DOHH2 (cell line): ENCODE data around the gene MC2R.

ENCODE experiments used
- H3F3A ChIP-seq: fragments of 200-600 bp; sonication (generic), shearing (Covaris generic); 2 replicates; pipeline ENCODE4 v1.6.0; 2016; ENCODE audit warnings: antibody characterized with exemption, mild to moderate bottlenecking; ENCODE audit not compliant: control insufficient read depth, insufficient read depth
- H3K27ac ChIP-seq: fragments of 200-600 bp; sonication (generic); 2 replicates; pipeline ENCODE4 v1.5.1; 2014; ENCODE audit warnings: low read depth, mild to moderate bottlenecking, low read length, moderate library complexity
- H3K27me3 ChIP-seq: fragments of 200-600 bp; sonication (generic); 2 replicates; pipeline ENCODE4 v1.6.1; 2014; ENCODE audit warnings: mild to moderate bottlenecking, low read length, mixed read lengths; ENCODE audit not compliant: control insufficient read depth
- H3K36me3 ChIP-seq: fragments of 200-600 bp; sonication (generic); 2 replicates; pipeline ENCODE4 v1.6.1; 2014; ENCODE audit warnings: mild to moderate bottlenecking, low read length, moderate library complexity, mixed read lengths; ENCODE audit not compliant: control insufficient read depth
- H3K4me1 ChIP-seq: fragments of 200-600 bp; sonication (generic); 2 replicates; pipeline ENCODE4 v1.6.1; 2014; ENCODE audit warnings: mild to moderate bottlenecking, low read length, mixed read lengths; ENCODE audit not compliant: control insufficient read depth
- H3K4me2 ChIP-seq: fragments of 200-600 bp; sonication (generic); 2 replicates; pipeline ENCODE4 v1.6.0; 2014; ENCODE audit warnings: mild to moderate bottlenecking, low read length, moderate library complexity
- H3K4me3 ChIP-seq: fragments of 200-600 bp; sonication (generic); 2 replicates; pipeline ENCODE4 v1.5.1; 2014; ENCODE audit warnings: mild to moderate bottlenecking, low read length, mixed read lengths
- H3K79me2 ChIP-seq: fragments of 200-600 bp; sonication (generic); 2 replicates; pipeline ENCODE4 v1.6.1; 2014; ENCODE audit warnings: mild to moderate bottlenecking, low read length, mixed read lengths; ENCODE audit not compliant: control insufficient read depth
- H3K9me2 ChIP-seq: fragments of 200-600 bp; sonication (generic); replicated peaks from 2 replicates; pipeline ENCODE4 v1.6.1; 2014; ENCODE audit warnings: mild to moderate bottlenecking, low read length, mixed read lengths; ENCODE audit not compliant: control insufficient read depth
- H3K9me3 ChIP-seq: fragments of 200-600 bp; sonication (generic); 2 replicates; pipeline ENCODE4 v1.6.1; 2014; ENCODE audit warnings: antibody characterized with exemption, low read length, mixed read lengths; ENCODE audit not compliant: control insufficient read depth, insufficient read depth
- H4K20me1 ChIP-seq: fragments of 200-600 bp; sonication (generic); 2 replicates; pipeline ENCODE4 v1.6.0; 2014; ENCODE audit warnings: low read depth, mild to moderate bottlenecking, antibody characterized with exemption, low read length, moderate library complexity; ENCODE audit not compliant: control insufficient read depth, insufficient read depth
- EZH2phosphoT487 ChIP-seq: fragments of 200-600 bp; sonication (generic); IDR thresholded peaks from 2 replicates; pipeline ENCODE4 v1.6.1; 2017; ENCODE audit warnings: borderline replicate concordance, mild to moderate bottlenecking, antibody characterized with exemption, low read length, moderate library complexity, mixed read lengths
- TF ChIP-seq, protein P1 (sequence below): fragments of 200-600 bp; sonication (generic); IDR thresholded peaks from one replicate; pipeline ENCODE4 v1.5.1; 2014; ENCODE audit warnings: antibody characterized with exemption, mild to moderate bottlenecking, low read depth, low read length; ENCODE audit not compliant: poor library complexity, severe bottlenecking

The MC2R gene

DNA sequence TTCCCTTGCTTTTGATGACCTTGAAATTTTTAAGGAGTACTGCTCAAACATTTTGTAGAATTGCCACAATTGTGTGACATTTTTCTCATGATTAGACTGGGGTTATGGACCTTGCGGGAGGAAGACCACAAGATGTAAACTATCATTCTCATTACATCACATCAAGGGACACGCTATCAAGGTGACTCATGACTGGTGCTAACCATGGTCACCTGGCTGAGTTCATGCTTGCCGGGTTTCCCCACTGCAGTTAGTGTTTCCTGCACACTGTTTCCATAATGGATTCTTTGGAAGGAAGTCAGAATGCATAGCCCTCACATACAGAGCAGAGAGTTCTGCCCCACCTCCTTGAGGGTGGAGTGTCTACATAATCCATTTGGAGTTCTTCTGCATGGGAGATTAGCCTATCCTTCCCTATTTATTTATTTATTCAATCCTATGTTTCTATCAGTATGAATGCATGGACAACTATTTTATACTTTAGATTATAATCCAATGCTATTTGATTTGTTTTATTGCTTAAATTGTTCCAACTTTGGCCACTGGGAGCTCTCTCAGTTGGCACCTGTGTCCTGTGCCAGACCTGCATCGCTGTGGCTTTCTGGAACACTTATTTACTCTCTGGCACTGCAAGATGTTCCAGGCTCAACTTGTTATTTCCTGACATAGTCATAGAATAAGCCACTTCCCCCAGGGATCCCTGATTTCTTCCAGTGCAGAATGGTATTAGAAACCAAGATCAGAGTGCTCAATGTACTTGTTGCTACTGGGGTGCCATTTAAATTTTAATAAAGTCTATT is 6.0 kb downstream of the MC2R start:
- no peaks in the 10 kb centered on the region for H4K20me1 ChIP-seq
- no peaks in the 10 kb centered on the region for H3K9me3 ChIP-seq
- no peaks in the 10 kb centered on the region for H3K27me3 ChIP-seq
- no peak overlapping the region for H3K27ac ChIP-seq
- no peaks in the 10 kb centered on the region for H3K36me3 ChIP-seq
- H3F3A ChIP-seq = no peaks in the 10 kb centered on the region
- H3K9me2 ChIP-seq = no peaks in the 10 kb centered on the region
- H3K4me2 ChIP-seq = no peak overlapping the region
- no peaks in the 10 kb centered on the region for H3K79me2 ChIP-seq
- no peak overlapping the region for H3K4me3 ChIP-seq
- TF ChIP-seq EZH2phosphoT487 = no peak
- TF ChIP-seq, protein P1, sequence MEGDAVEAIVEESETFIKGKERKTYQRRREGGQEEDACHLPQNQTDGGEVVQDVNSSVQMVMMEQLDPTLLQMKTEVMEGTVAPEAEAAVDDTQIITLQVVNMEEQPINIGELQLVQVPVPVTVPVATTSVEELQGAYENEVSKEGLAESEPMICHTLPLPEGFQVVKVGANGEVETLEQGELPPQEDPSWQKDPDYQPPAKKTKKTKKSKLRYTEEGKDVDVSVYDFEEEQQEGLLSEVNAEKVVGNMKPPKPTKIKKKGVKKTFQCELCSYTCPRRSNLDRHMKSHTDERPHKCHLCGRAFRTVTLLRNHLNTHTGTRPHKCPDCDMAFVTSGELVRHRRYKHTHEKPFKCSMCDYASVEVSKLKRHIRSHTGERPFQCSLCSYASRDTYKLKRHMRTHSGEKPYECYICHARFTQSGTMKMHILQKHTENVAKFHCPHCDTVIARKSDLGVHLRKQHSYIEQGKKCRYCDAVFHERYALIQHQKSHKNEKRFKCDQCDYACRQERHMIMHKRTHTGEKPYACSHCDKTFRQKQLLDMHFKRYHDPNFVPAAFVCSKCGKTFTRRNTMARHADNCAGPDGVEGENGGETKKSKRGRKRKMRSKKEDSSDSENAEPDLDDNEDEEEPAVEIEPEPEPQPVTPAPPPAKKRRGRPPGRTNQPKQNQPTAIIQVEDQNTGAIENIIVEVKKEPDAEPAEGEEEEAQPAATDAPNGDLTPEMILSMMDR = peak; percentile 22
- no peaks in the 10 kb centered on the region for H3K4me1 ChIP-seq

DNA sequence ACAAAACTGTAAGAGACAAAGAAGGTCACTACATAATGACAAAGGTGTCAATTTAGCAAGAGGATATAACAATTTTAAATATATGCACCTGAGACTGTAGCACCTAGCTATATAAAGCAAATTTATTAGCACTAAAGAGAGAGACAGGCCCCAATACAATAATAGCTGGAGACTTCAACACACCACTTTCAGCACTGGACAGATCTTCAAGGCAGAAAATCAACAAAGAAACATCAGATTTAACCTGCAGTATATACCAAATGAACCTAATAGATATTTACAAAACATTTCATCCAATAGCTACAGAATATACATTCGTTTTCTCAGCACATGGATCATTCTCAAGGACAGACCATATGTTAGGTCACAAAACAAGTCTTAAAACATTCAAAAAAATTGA is 14.7 kb downstream of the MC2R start:
- Histone ChIP-seq H3K9me3 (no peaks in the 10 kb centered on the region), H3K4me3 (no peak overlapping the region), H3K9me2 (no peaks in the 10 kb centered on the region), H4K20me1 (no peaks in the 10 kb centered on the region), H3F3A (no peaks in the 10 kb centered on the region), H3K4me2 (no peak overlapping the region), H3K27me3 (no peaks in the 10 kb centered on the region), H3K36me3 (no peaks in the 10 kb centered on the region), H3K4me1 (no peaks in the 10 kb centered on the region), H3K27ac (no peak overlapping the region), H3K79me2 (no peaks in the 10 kb centered on the region)
- TF ChIP-seq EZH2phosphoT487 = no peak
- TF ChIP-seq, protein P1 = no peak

DNA sequence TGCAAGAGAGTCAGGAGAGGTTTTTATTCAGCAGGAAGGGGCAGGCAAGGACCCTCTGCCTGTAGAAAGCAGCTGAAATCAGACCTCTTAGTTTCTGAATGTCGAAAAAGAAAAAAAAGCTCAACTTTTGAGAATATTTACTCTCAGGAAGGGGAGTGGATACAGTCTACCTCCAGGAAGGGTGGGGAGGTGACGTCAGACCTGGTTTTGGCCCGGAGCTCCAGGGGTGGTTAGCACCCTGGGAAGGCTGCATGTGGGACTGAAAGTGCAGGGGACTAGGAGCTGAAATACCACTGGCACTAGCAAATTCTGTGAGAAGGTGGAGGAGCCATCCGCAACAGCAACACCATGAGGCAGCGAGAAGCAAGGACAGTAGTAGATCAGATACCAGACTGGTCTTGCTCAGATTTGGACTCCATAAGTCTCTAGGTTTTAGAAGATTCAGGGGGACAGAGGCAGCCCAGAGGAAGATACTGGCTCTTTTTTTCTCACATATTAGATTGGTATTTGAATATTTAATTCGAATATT is 19.8 kb downstream of the MC2R start:
- Histone ChIP-seq H3K27ac (no peak overlapping the region), H4K20me1 (no peaks in the 10 kb centered on the region), H3F3A (no peaks in the 10 kb centered on the region), H3K79me2 (no peaks in the 10 kb centered on the region), H3K9me3 (no peaks in the 10 kb centered on the region), H3K4me2 (no peak overlapping the region), H3K9me2 (no peaks in the 10 kb centered on the region), H3K27me3 (no peaks in the 10 kb centered on the region), H3K4me1 (peaks cover 17% of the 10 kb centered on the region), H3K4me3 (no peak overlapping the region), H3K36me3 (no peaks in the 10 kb centered on the region)
- TF ChIP-seq, protein P1 = no peak
- no peak for TF ChIP-seq EZH2phosphoT487
